OCI-LY1 (cell line): ENCODE results near the gene PPP6R1.

Source experiments
- H2AFZ ChIP-seq: fragments of 200-600 bp; sonication (generic), shearing (Covaris generic); 2 replicates; pipeline ENCODE4 v1.6.0; 2014; ENCODE audit warnings: antibody characterized with exemption, mild to moderate bottlenecking, low read length
- H3F3A ChIP-seq: fragments of 200-600 bp; sonication (generic), shearing (Covaris generic); 2 replicates; pipeline ENCODE4 v1.6.0; 2014; ENCODE audit warnings: mild to moderate bottlenecking, antibody characterized with exemption, low read length, moderate library complexity; ENCODE audit not compliant: insufficient read depth
- H3K27ac ChIP-seq: fragments of 200-600 bp; sonication (generic); 2 replicates; pipeline ENCODE4 v1.5.1; 2014; ENCODE audit warnings: low read length, mixed run types, mild to moderate bottlenecking, low read depth; ENCODE audit not compliant: poor library complexity, severe bottlenecking
- H3K27me3 ChIP-seq: fragments of 200-600 bp; sonication (generic); 2 replicates; pipeline ENCODE4 v1.6.0; 2014; ENCODE audit warnings: antibody characterized with exemption, mild to moderate bottlenecking, low read length, moderate library complexity; ENCODE audit not compliant: insufficient read depth
- H3K36me3 ChIP-seq: fragments of 200-600 bp; sonication (generic); 2 replicates; pipeline ENCODE4 v1.6.1; 2014; ENCODE audit warnings: mild to moderate bottlenecking, antibody characterized with exemption, low read length, moderate library complexity, mixed read lengths; ENCODE audit not compliant: insufficient read depth
- H3K4me1 ChIP-seq: fragments of 200-600 bp; sonication (generic); 2 replicates; pipeline ENCODE4 v1.5.1; 2014; ENCODE audit warnings: mild to moderate bottlenecking, low read length, moderate library complexity; ENCODE audit not compliant: insufficient read depth, severe bottlenecking
- H3K4me2 ChIP-seq: fragments of 200-600 bp; sonication (generic), shearing (Covaris generic); 2 replicates; pipeline ENCODE4 v1.6.1; 2014; ENCODE audit warnings: low read length
- H3K4me3 ChIP-seq: fragments of 200-600 bp; sonication (generic); 2 replicates; pipeline ENCODE4 v1.5.1; 2014; ENCODE audit warnings: low read length, low read depth, mild to moderate bottlenecking, mixed read lengths; ENCODE audit not compliant: poor library complexity, severe bottlenecking
- H3K79me2 ChIP-seq: fragments of 200-600 bp; shearing (Covaris generic); 2 replicates; pipeline ENCODE4 v1.6.1; 2016; ENCODE audit warnings: mixed run types, low read length, mixed read lengths; ENCODE audit not compliant: insufficient read depth
- H3K9ac ChIP-seq: fragments of 200-600 bp; sonication (generic), shearing (Covaris generic); 2 replicates; pipeline ENCODE4 v1.6.1; 2014; ENCODE audit warnings: mild to moderate bottlenecking, low read length, mixed read lengths
- H3K9me2 ChIP-seq: fragments of 200-600 bp; sonication (generic), shearing (Covaris generic); 2 replicates; pipeline ENCODE4 v1.6.1; 2014; ENCODE audit warnings: low read depth, mild to moderate bottlenecking, low read length, mixed read lengths
- H3K9me3 ChIP-seq: fragments of 200-600 bp; shearing (Covaris generic); 2 replicates; pipeline ENCODE4 v1.6.1; 2014; ENCODE audit warnings: low read length, mixed read lengths
- H4K20me1 ChIP-seq: fragments of 200-600 bp; sonication (generic), shearing (Covaris generic); 2 replicates; pipeline ENCODE4 v1.6.0; 2016; ENCODE audit warnings: mild to moderate bottlenecking, low read length; ENCODE audit not compliant: insufficient read depth
- CTCF ChIP-seq: fragments of 200-600 bp; sonication (generic), shearing (Covaris generic); IDR thresholded peaks from 2 replicates; pipeline ENCODE4 v1.5.1; 2017; ENCODE audit warnings: mild to moderate bottlenecking, antibody characterized with exemption, low read length, moderate library complexity, mixed read lengths
- EZH2 ChIP-seq: fragments of 200-600 bp; sonication (generic), shearing (Covaris generic); IDR thresholded peaks from 2 replicates; pipeline ENCODE4 v1.8.0; 2017; ENCODE audit warnings: borderline replicate concordance, mixed run types, mild to moderate bottlenecking, antibody characterized with exemption, low read length, moderate library complexity, mixed read lengths

Gene PPP6R1

GRCh38 chr19:55301459-55302317 lies 42.9 kb upstream of the PPP6R1 start:
- peaks cover 28% of the 10 kb centered on the region for H3K4me1 ChIP-seq
- TF ChIP-seq CTCF: peak; percentile 94
- no peak for TF ChIP-seq EZH2
- no peaks in the 10 kb centered on the region for H3K79me2 ChIP-seq
- H3K27ac ChIP-seq: peak overlapping the region; percentile 15
- no peaks in the 10 kb centered on the region for H3K27me3 ChIP-seq
- H3K4me2 ChIP-seq: peak overlapping the region; percentile 67
- peak overlapping the region; percentile 72 for H3K9ac ChIP-seq
- no peaks in the 10 kb centered on the region for H3F3A ChIP-seq
- H3K9me2 ChIP-seq: no peaks in the 10 kb centered on the region
- H2AFZ ChIP-seq: 0 out of 2 replicates have a peak overlapping the region, but pooled peaks have one; percentile 25
- H4K20me1 ChIP-seq: no peaks in the 10 kb centered on the region
- no peaks in the 10 kb centered on the region for H3K9me3 ChIP-seq
- peak overlapping the region; percentile 62 for H3K4me3 ChIP-seq
- H3K36me3 ChIP-seq: peaks cover 7% of the 10 kb centered on the region

GRCh38 chr19:55300886-55301458 lies 42.2 kb upstream of the PPP6R1 start:
- peak overlapping the region; percentile 62 for H3K4me3 ChIP-seq
- peak overlapping the region; percentile 15 for H3K27ac ChIP-seq
- H3K9ac ChIP-seq: peak overlapping the region; percentile 72

DNA sequence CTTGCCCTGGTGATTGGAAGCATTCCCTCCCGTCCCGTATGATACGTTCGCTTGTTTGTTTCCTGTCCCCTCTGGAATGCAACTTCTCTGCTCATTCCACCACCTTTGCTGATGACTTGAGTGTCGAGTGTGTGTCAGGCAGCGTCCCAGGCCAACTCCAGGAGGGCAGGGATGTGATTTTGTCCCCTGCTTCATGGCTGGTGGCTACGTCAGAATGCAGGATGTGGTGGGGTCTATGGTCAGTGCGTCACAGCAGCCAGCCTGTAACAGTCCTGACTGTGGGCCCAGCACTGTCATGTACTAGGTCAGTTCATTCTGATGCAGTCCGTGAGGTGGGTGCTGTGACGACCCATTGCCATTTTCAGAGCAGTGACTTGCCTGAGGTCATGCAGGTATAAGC lies 41.2 kb upstream of the PPP6R1 start:
- Histone ChIP-seq H3K9me3 (no peaks in the 10 kb centered on the region), H3K36me3 (no peaks in the 10 kb centered on the region), H3K4me2 (no peak overlapping the region), H3K27me3 (no peaks in the 10 kb centered on the region), H3K9ac (no peak overlapping the region), H3K9me2 (no peaks in the 10 kb centered on the region), H2AFZ (no peak overlapping the region), H3K79me2 (no peaks in the 10 kb centered on the region), H3K4me3 (no peak overlapping the region), H3F3A (no peaks in the 10 kb centered on the region), H3K4me1 (peaks cover 28% of the 10 kb centered on the region), H4K20me1 (no peaks in the 10 kb centered on the region), H3K27ac (peak overlapping the region; percentile 34)
- no peak for TF ChIP-seq CTCF
- TF ChIP-seq EZH2: no peak

More at GRCh38 chr19:55300886-55301458, 42.2 kb upstream of the PPP6R1 start:
- Histone ChIP-seq H3K9me3 (no peaks in the 10 kb centered on the region), H3K4me1 (peaks cover 28% of the 10 kb centered on the region), H3K27me3 (no peaks in the 10 kb centered on the region), H3K36me3 (no peaks in the 10 kb centered on the region), H3K4me2 (peak overlapping the region; percentile 67), H3K9me2 (no peaks in the 10 kb centered on the region), H3K79me2 (no peaks in the 10 kb centered on the region), H2AFZ (0 out of 2 replicates have a peak overlapping the region, but pooled peaks have one; percentile 25), H4K20me1 (no peaks in the 10 kb centered on the region), H3F3A (no peaks in the 10 kb centered on the region)
- TF ChIP-seq CTCF (no peak), EZH2 (no peak)
